MM.1S (cell line): ENCODE results near the gene ZNF273.

Experiments
- DNase-seq: peaks from one replicate; pipeline ENCODE4 v3.0.0-alpha.2; 2015
- H2AFZ ChIP-seq: fragments of 300-600 bp; sonication (generic); 2 replicates; pipeline ENCODE4 v1.6.0; 2016; ENCODE audit warnings: antibody characterized with exemption, low read length
- H3F3A ChIP-seq: fragments of 300-600 bp; sonication (generic); 2 replicates; pipeline ENCODE4 v1.6.1; 2016; ENCODE audit warnings: mild to moderate bottlenecking, antibody characterized with exemption, low read length, moderate library complexity, mixed read lengths; ENCODE audit not compliant: insufficient read depth
- H3K27ac ChIP-seq: fragments of 300-600 bp; sonication (generic); 2 replicates; pipeline ENCODE4 v1.5.1; 2016; ENCODE audit warnings: mild to moderate bottlenecking, low read length
- H3K27me3 ChIP-seq: fragments of 300-600 bp; sonication (generic); replicated peaks from 2 replicates; pipeline ENCODE4 v1.6.0; 2016; ENCODE audit warnings: low read length; ENCODE audit not compliant: insufficient read depth
- H3K36me3 ChIP-seq: fragments of 300-600 bp; sonication (generic); replicated peaks from 2 replicates; pipeline ENCODE4 v1.6.1; 2016; ENCODE audit warnings: mild to moderate bottlenecking, low read length, mixed read lengths; ENCODE audit not compliant: insufficient read depth
- H3K4me1 ChIP-seq: fragments of 300-600 bp; sonication (generic); 2 replicates; pipeline ENCODE4 v1.6.1; 2016; ENCODE audit warnings: low read length, mixed read lengths
- H3K4me2 ChIP-seq: fragments of 300-600 bp; sonication (generic); 2 replicates; pipeline ENCODE4 v1.6.0; 2016; ENCODE audit warnings: low read depth, low read length
- H3K4me3 ChIP-seq: fragments of 300-600 bp; sonication (generic); 2 replicates; pipeline ENCODE4 v1.5.1; 2016; ENCODE audit warnings: low read length, mixed read lengths
- H3K79me2 ChIP-seq: fragments of 300-600 bp; sonication (generic); 2 replicates; pipeline ENCODE4 v1.6.1; 2016; ENCODE audit warnings: mixed run types, low read length, mixed read lengths
- H3K9ac ChIP-seq: fragments of 300-600 bp; sonication (generic); 2 replicates; pipeline ENCODE4 v1.6.1; 2016; ENCODE audit warnings: low read length, mixed read lengths
- H3K9me2 ChIP-seq: fragments of 300-600 bp; sonication (generic); replicated peaks from 2 replicates; pipeline ENCODE4 v1.6.1; 2016; ENCODE audit warnings: mild to moderate bottlenecking, low read length, mixed read lengths; ENCODE audit not compliant: insufficient read depth
- H3K9me3 ChIP-seq: fragments of 300-600 bp; sonication (generic); replicated peaks from 2 replicates; pipeline ENCODE4 v1.6.1; 2016; ENCODE audit warnings: mild to moderate bottlenecking, low read length, mixed read lengths; ENCODE audit not compliant: insufficient read depth
- H4K20me1 ChIP-seq: fragments of 300-600 bp; sonication (generic); 2 replicates; pipeline ENCODE4 v1.6.1; 2016; ENCODE audit warnings: mild to moderate bottlenecking, low read length, moderate library complexity, mixed read lengths; ENCODE audit not compliant: insufficient read depth
- EZH2 ChIP-seq: fragments of 300-600 bp; sonication (generic); optimal IDR thresholded peaks from 2 replicates; pipeline ENCODE3; 2017; ENCODE audit warnings: low read depth, mild to moderate bottlenecking, antibody characterized with exemption, low read length, mixed read lengths
- EZH2phosphoT487 ChIP-seq: fragments of 300-600 bp; sonication (generic); IDR thresholded peaks from 2 replicates; pipeline ENCODE4 v1.6.1; 2018; ENCODE audit warnings: antibody characterized with exemption, low read length
- TF ChIP-seq, protein P1 (sequence below): fragments of 300-600 bp; sonication (generic); IDR thresholded peaks from 2 replicates; pipeline ENCODE4 v1.5.1; 2016; ENCODE audit warnings: antibody characterized with exemption, low read length, mixed read lengths

Gene ZNF273

GRCh38 chr7:64879086-64879730 is 23.9 kb upstream of the ZNF273 start:
- no peaks in the 10 kb centered on the region for H3K36me3 ChIP-seq
- TF ChIP-seq, protein P1, sequence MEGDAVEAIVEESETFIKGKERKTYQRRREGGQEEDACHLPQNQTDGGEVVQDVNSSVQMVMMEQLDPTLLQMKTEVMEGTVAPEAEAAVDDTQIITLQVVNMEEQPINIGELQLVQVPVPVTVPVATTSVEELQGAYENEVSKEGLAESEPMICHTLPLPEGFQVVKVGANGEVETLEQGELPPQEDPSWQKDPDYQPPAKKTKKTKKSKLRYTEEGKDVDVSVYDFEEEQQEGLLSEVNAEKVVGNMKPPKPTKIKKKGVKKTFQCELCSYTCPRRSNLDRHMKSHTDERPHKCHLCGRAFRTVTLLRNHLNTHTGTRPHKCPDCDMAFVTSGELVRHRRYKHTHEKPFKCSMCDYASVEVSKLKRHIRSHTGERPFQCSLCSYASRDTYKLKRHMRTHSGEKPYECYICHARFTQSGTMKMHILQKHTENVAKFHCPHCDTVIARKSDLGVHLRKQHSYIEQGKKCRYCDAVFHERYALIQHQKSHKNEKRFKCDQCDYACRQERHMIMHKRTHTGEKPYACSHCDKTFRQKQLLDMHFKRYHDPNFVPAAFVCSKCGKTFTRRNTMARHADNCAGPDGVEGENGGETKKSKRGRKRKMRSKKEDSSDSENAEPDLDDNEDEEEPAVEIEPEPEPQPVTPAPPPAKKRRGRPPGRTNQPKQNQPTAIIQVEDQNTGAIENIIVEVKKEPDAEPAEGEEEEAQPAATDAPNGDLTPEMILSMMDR: no peak
- no peak for TF ChIP-seq EZH2
- no peak for TF ChIP-seq EZH2phosphoT487
- no peaks in the 10 kb centered on the region for H3K9me2 ChIP-seq
- no peaks in the 10 kb centered on the region for H3F3A ChIP-seq
- no peak overlapping the region for H3K27ac ChIP-seq
- H2AFZ ChIP-seq: no peak overlapping the region
- no peak overlapping the region for H3K4me2 ChIP-seq
- no peaks in the 10 kb centered on the region for H4K20me1 ChIP-seq
- H3K4me1 ChIP-seq: no peaks in the 10 kb centered on the region
- H3K4me3 ChIP-seq: no peak overlapping the region
- H3K79me2 ChIP-seq: no peaks in the 10 kb centered on the region
- H3K9ac ChIP-seq: no peak overlapping the region
- H3K27me3 ChIP-seq: peaks cover 4% of the 10 kb centered on the region; the same call in 1 of the 2 replicates
- H3K9me3 ChIP-seq: no peaks in the 10 kb centered on the region
- no peak for DNase-seq

DNA sequence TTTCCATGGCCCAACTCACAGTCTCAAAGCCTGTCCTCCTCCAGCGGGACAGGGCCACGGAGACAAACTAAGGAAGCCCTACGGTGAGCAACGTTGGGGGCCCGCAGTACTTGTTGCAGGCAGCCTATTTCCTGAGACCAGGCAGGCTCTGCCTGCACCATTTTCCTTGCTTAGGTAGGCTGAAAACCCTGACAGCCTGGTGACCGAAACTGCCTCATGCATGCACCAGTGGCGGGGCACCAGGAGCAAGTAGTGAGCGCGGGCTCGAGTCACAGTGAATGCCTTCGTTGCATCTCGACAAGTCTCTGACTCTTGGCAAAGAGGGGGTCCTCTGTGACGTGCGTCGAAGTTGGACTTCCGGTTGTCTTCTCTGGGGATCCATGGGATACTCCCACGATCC is 23.3 kb upstream of the ZNF273 start:
- Histone ChIP-seq H3K27me3 (peaks cover 4% of the 10 kb centered on the region; the same call in 1 of the 2 replicates), H3K9ac (no peak overlapping the region), H3K4me3 (no peak overlapping the region), H3K79me2 (no peaks in the 10 kb centered on the region), H3F3A (no peaks in the 10 kb centered on the region), H3K9me3 (no peaks in the 10 kb centered on the region), H3K27ac (no peak overlapping the region), H3K4me2 (no peak overlapping the region), H3K4me1 (no peaks in the 10 kb centered on the region), H3K36me3 (no peaks in the 10 kb centered on the region), H3K9me2 (no peaks in the 10 kb centered on the region), H4K20me1 (no peaks in the 10 kb centered on the region), H2AFZ (no peak overlapping the region)
- TF ChIP-seq EZH2 (no peak), EZH2phosphoT487 (no peak)
- TF ChIP-seq, protein P1: no peak
- DNase-seq: no peak

- peaks cover 4% of the 10 kb centered on the region; the same call in 1 of the 2 replicates for H3K27me3 ChIP-seq
- H2AFZ ChIP-seq: no peak overlapping the region
- H3K36me3 ChIP-seq: no peaks in the 10 kb centered on the region
- peaks cover 5% of the 10 kb centered on the region; the same call in 1 of the 2 replicates for H3K4me1 ChIP-seq
- DNase-seq: no peak
- H4K20me1 ChIP-seq: no peaks in the 10 kb centered on the region
- no peak overlapping the region for H3K4me2 ChIP-seq
- no peak overlapping the region for H3K27ac ChIP-seq
- no peaks in the 10 kb centered on the region for H3K9me2 ChIP-seq
- H3K4me3 ChIP-seq: no peak overlapping the region
- TF ChIP-seq EZH2phosphoT487 (no peak), EZH2 (no peak)
- TF ChIP-seq, protein P1: no peak
- H3F3A ChIP-seq: peaks cover 3% of the 10 kb centered on the region; the same call in 1 of the 2 replicates
- H3K9ac ChIP-seq: no peak overlapping the region
- H3K9me3 ChIP-seq: no peaks in the 10 kb centered on the region
- no peaks in the 10 kb centered on the region for H3K79me2 ChIP-seq
These were observed 22.5 kb upstream of the ZNF273 start for GRCh38 chr7:64880322-64881297.
